GM19324 (cell line): ENCODE results near the gene ARHGEF28.

Source experiments
- ATAC-seq: cut with Tn5 transposase; IDR thresholded peaks from one replicate; pipeline ENCODE4 v1.9.1; 2021; ENCODE audit warnings: mild to moderate bottlenecking, moderate library complexity; ENCODE audit not compliant: unreplicated experiment, low FRiP score

The ARHGEF28 gene

DNA sequence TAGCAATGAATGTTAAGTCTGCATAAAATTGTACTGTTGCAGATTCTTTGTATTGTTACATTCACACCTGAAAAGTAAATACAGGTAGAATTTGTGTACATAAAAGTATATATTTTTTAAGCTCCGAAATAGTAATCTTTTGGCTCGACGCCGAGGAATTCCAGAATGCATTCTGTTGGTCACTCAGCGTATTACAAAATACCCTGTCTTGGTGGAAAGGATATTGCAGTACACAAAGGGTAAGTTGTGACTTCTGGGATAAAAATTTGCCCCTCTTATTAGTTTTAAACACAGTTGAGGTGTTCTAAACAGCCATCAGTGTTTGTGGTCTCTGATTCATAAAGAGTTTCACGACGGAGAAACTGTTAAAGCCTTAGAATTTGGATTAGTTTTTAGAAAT lies 257.6 kb downstream of the ARHGEF28 start:
- no peak for ATAC-seq

DNA sequence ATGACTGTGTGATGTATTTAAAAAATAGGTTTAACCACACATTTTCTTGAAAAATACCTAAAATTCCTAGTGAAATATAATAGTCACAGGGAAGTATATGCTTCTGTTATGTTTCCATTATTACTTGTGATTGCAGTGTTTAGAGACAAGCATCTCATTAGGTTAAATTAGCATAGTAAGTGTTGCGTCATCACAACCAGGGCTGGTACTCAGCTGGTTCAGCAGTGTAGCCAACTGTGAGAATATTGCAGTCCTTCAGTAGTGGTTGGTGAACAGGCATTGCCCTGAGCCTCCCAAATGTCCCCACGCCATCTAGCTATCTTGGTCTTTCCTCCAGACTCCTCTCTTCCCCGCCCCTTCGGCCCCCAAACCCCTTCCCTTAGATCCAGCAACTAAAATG lies 261.7 kb downstream of the ARHGEF28 start:
- no peak for ATAC-seq

DNA sequence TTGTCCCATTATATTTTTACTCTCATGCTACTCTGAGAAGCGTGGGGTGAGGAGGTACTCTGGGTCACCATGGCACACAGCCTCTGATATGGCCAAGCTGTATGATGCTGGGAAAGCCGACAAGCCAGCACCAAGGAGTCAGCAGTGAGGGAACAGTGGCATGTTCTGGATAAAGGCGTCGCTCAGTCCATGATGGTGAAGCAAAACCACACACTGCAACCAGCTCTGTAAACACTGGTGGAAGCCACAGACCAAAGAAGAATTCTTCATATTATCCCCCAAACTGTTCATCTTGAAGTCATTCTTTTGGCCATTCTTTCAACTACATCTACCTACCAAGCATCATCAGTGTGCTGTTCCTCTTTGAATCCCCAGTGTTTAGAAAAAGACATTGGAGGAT lies 264.6 kb downstream of the ARHGEF28 start:
- no peak for ATAC-seq

DNA sequence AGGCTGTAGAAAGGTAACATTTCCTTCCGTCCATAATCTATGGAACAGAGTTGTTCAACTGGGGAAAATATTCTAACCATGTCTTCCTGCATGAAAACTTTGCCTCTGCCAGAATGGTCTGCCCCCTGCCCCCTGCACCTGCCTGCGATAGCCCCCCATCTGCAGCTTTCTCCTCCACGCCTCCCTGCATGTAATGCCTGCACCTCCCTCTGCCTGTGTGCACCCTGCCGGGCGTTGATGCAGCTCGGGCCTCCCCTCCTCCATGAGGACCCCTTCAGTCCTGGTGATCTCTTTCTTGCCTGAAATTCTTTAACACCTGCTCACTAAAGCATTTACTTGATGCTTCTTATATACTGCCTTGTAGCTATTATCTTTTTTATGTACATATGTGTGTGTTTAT lies 266.2 kb downstream of the ARHGEF28 start:
- ATAC-seq: no peak

GRCh38 chr5:73892806-73893205 lies 266.8 kb downstream of the ARHGEF28 start:
- ATAC-seq: no peak

GRCh38 chr5:73893813-73894212 lies 267.8 kb downstream of the ARHGEF28 start:
- no peak for ATAC-seq

DNA sequence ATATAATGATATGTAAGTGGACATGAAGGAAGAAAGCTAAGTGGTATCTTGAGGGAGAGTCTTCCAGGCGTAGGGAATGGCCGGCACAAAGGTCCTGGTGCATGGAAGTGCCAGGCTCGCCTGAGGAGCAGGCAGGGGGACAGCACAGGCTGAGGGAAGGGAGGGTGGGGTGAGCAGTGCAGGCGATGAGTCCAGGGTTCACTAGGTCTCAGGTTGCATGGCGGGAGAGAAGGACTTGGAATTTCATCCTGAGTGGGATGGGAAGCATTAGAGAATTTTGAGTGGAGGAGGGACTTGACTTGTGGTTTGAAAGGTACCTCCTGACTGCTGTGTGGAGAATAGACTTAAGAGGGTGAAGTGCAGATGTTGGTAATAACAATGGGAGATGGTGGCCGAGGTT lies 268.9 kb downstream of the ARHGEF28 start:
- no peak for ATAC-seq

DNA sequence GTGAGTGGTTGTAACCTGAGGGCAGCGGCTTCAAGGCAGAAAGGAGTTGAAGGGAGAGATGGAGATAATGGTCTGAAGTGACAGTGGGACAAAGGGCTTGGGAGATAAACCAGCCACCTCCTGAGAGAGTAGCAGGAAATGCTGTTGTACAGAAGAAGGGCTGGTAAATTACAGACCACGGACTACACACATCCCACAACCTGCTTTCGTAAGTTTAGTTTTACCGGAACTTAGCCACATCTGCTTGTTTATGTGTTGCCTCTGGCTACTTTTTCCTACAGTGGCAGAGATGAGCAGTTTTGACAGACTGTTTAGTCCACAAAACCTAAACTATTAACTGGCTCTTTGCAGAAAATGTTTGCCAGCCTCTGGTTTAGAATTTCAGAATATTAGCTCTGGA lies 269.5 kb downstream of the ARHGEF28 start:
- ATAC-seq: no peak

- no peak for ATAC-seq
Observed at GRCh38 chr5:73896097-73896496, 270.1 kb downstream of the ARHGEF28 start.

GRCh38 chr5:73896668-73897067 lies 270.7 kb downstream of the ARHGEF28 start:
- ATAC-seq: no peak

DNA sequence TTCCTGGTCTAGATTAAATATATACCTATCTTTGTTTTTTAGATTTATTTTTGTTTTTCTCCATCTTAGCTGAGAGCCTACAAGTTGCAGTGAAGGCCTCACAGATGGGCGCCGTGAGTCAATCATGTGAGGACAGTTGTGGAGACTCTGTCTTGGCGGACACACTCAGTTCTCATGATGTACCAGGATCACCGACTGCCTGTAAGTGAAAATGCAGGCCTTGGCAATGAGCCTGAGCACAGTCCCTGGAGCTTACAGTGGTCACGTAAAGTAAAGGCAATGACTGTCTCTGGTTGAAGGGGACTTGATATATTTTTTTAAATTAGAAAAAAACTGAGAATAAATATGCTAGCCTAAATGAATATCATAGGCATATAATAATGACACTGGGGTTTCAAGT lies 271.9 kb downstream of the ARHGEF28 start:
- no peak for ATAC-seq

DNA sequence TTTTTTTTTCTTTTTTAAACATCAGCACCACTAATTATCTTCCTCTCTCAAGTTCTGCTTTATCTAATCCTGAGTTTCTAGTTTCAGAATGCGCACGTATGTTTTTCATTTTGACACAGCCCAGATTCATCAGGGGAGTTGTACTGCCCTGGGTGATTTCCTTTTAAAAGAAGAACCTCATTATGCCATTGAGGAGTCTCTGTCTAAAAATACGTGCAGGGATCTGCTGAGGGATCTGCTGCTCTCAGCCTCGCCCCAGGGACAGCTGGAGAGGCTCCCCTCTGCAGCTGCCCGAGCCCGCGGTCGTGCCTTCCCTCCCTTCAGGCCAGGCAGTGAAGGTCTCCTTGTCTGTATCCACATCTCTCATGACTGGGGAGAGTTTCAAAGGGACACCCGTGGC lies 273.1 kb downstream of the ARHGEF28 start:
- ATAC-seq: peak; percentile 52

DNA sequence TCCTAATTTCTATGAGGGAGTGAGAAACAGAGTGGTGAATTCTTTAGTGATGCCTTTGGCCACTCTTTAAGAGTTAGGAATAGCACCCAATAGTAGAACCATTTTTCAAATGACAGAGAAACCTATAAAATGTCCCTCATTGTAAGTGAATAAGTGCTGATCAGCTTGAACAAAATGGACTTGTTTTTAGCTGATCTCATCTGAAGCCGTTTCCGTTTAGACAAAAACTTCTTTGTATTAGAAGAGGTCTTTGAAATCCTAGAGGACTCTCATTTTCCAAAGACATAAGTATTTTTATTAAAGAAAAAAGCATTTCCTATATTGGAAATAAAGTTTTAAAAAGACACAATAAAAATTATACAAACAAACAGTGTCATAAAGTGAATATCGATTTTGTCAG lies 273.9 kb downstream of the ARHGEF28 start:
- no peak for ATAC-seq

DNA sequence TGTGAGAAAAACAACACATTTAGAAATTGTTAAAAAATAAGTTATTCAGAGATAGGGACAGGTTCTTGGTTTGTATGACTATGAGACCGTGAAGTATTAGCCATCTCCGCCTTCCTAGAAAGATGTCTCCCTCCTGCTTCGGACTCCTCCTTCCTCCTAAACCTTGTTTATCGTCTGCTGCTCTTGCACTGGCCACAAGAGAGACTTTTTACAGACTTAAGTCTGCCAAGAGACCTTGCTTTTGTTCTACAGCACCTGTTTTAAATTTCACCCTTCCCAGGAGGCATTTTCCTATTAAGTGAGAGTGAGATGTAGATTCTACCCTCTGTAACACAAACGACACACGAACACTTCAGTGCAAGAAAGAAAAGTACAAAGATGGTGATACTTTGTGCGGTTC lies 274.6 kb downstream of the ARHGEF28 start:
- no peak for ATAC-seq

DNA sequence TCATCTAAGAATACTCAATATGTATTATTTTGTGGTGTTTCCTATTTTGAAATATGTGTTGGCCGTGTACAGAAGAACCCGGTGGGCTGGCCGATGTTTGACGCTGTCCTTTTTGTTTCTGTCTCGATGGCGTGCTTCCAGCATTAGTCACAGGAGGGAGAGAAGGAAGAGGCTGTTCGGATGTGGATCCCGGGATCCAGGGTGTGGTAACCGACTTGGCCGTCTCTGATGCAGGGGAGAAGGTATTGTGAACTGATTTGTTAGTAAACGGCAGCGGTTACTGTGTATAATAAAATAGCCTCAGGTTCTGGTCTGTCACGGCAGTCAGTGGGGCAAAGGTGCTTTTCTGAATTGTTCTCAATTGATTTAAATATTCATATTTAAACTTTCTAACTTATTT lies 275.0 kb downstream of the ARHGEF28 start:
- no peak for ATAC-seq

- ATAC-seq: no peak
Observed at GRCh38 chr5:73901455-73901854, 275.5 kb downstream of the ARHGEF28 start.

DNA sequence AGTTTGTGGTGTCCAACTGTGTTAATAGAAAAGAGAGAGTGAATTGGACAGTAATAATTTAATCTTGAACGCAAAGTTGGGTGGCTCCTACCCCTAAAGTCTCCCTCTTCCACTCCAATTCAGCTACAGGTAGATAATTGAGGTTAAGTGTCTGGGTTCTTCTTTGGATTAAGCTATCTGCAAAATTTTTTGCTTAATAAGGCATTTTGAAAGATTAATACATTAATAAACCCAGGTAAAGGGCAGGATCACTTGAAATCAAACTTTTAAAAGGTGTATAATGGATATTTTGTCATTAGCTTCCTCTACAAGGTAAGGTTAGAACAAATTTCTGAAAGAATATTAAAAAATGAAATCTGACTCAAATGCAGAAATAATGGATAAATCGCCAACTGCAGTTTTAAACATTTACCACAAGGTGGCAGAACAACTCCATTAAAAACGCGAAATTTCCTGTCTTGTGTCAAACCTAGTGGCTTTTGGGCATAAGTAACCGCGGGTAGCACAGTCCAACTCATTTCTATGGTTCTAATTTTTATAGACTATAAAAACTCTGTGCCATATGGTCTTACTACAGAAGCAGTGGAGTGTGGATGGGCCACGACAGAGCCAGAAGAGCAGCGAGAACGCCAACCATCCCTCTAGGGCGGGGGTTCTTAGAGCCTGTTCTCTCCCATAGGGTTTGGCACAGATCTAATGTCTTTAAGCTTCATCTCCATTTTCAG lies 276.5 kb downstream of the ARHGEF28 start:
- no peak for ATAC-seq

DNA sequence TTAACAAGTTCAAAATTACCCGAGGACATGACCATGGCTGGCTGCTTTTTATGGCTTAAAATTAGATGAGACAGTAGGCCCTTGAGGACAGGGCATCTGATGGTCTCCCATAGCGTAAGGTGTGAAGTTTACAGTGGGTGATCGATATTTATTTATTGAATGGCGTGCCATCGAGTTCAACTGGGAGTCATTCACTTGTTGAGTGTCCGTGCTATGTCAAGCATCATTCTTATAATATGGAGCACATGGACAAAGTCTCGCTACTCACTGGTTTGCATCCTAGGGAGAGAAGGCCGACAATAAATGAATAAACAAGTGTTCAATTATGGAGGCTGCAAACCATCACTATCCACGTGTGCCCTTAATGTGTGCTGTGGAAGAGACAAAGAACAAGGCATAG lies 277.2 kb downstream of the ARHGEF28 start:
- no peak for ATAC-seq

DNA sequence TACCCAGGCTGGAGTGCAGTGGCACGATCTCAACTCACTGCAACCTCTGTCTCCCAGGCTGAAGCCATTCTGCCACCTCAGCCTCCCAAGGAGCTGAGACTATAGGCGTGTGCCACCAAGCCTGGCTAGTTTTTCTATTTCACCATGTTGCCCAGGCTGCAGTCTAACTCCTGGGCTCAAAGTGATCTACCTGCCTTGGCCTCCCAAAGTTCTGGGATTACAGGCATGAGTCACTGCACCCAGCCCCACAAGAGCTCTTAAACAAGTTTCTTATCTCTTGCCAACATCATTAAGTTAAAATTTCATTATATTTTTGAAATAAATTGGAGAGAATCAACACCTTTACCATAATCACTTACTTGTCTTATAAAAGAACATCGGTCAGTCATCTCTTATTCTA lies 280.3 kb downstream of the ARHGEF28 start:
- ATAC-seq: no peak

DNA sequence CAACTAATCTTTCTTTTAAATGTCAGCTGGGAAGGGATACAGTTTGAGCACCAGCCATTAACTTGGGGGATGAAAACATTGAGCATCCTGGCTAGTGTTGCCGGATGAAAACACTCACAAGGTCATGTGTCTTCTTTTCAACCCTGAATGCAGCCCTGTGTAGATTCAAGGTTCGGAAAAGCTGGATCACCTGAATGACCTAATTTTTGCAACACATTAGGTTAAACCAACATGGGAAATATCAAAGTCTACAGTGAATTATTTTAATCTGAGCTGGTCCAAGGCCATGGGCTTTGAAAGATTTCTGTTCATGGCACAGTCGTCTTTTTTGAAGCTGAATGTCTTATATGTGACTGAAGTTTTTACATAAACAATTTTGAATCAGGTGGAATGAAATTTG lies 281.2 kb downstream of the ARHGEF28 start:
- ATAC-seq: no peak

GRCh38 chr5:73908395-73908794 lies 282.4 kb downstream of the ARHGEF28 start:
- ATAC-seq: no peak

GRCh38 chr5:73908846-73909245 lies 282.9 kb downstream of the ARHGEF28 start:
- ATAC-seq: no peak

DNA sequence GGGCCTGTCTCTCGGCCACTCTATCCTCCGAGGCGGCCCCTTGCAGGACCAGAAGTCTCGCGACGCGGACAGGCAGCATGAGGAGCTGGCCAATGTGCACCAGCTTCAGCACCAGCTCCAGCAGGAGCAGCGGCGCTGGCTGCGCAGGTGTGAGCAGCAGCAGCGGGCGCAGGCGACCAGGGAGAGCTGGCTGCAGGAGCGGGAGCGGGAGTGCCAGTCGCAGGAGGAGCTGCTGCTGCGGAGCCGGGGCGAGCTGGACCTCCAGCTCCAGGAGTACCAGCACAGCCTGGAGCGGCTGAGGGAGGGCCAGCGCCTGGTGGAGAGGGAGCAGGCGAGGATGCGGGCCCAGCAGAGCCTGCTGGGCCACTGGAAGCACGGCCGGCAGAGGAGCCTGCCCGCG lies 283.5 kb downstream of the ARHGEF28 start:
- ATAC-seq: no peak
